GM19240 (cell line): ENCODE results near the gene NCDN.

Source experiments
- DNase-seq: peaks from one replicate; pipeline ENCODE4 v3.0.0; 2011; ENCODE audit warnings: low spot score; ENCODE audit not compliant: insufficient read length

Gene NCDN

GRCh38 chr1:35557611-35558373 lies at the start of gene NCDN:
Gene NCDN (plus strand): TSS chr1:35557799. CDS start chr1:35558191, 392 bp downstream.
- DNase-seq: peak; percentile 90

- DNase-seq: no peak
Observed at GRCh38 chr1:35507947-35508346, 49.7 kb upstream of the NCDN start.

GRCh38 chr1:35509558-35509957 lies 48.0 kb upstream of the NCDN start:
- DNase-seq: no peak

- no peak for DNase-seq
Observed at GRCh38 chr1:35511305-35511704, 46.3 kb upstream of the NCDN start.

- DNase-seq: no peak
Observed at GRCh38 chr1:35518183-35518582, 39.4 kb upstream of the NCDN start.

- DNase-seq: no peak
Observed at GRCh38 chr1:35519432-35519831, 38.2 kb upstream of the NCDN start.

- DNase-seq: no peak
Observed at GRCh38 chr1:35524106-35524505, 33.5 kb upstream of the NCDN start.

- DNase-seq: no peak
Observed at GRCh38 chr1:35530168-35530567, 27.4 kb upstream of the NCDN start.

- no peak for DNase-seq
Observed at GRCh38 chr1:35530946-35531345, 26.7 kb upstream of the NCDN start.

- DNase-seq: no peak
Observed at GRCh38 chr1:35531368-35531767, 26.2 kb upstream of the NCDN start.

GRCh38 chr1:35532497-35533223 lies 24.9 kb upstream of the NCDN start:
- no peak for DNase-seq

GRCh38 chr1:35533586-35533985 lies 24.0 kb upstream of the NCDN start:
- no peak for DNase-seq

- no peak for DNase-seq
Observed at GRCh38 chr1:35535243-35535642, 22.4 kb upstream of the NCDN start.

- DNase-seq: no peak
Observed at GRCh38 chr1:35536556-35537162, 20.9 kb upstream of the NCDN start.

- DNase-seq: no peak
Observed at GRCh38 chr1:35537806-35538205, 19.8 kb upstream of the NCDN start.

- no peak for DNase-seq
Observed at GRCh38 chr1:35539073-35539823, 18.4 kb upstream of the NCDN start.

GRCh38 chr1:35539824-35540261 lies 17.8 kb upstream of the NCDN start:
- DNase-seq: no peak

- DNase-seq: no peak
Observed at GRCh38 chr1:35544976-35545375, 12.6 kb upstream of the NCDN start.

GRCh38 chr1:35546614-35547013 lies 11.0 kb upstream of the NCDN start:
- DNase-seq: no peak

- no peak for DNase-seq
Observed at GRCh38 chr1:35553851-35554250, 3.7 kb upstream of the NCDN start.
